SK-N-SH (cell line): ENCODE results near the gene NSUN5. TPM values are rescaled to one million over a fixed set of nuclear protein-coding genes. Genes with fewer than 3 reads are reported as not detected.

Source experiments
- CTCF ChIA-PET: fragments of 300-600, 350-600 bp; formaldehyde crosslinking; extraction: SDS; loops from one replicate; lab custom pipeline; 2021; lab: Yijun Ruan, JAX
- POLR2A ChIA-PET: fragments of 350-600 bp; sonication (Branson Sonifier 250); formaldehyde crosslinking; extraction: SDS; loops from one replicate; lab custom pipeline; 2020; ENCODE audit warnings: antibody characterized with exemption, inconsistent platforms; lab: Yijun Ruan, JAX
- DNase-seq: peaks from one replicate; pipeline ENCODE4 v3.0.0; 2012
- H2AFZ ChIP-seq: fragments of 200-600 bp; sonication (generic); 2 replicates; pipeline ENCODE4 v1.8.1; 2016; ENCODE audit warnings: antibody characterized with exemption, mild to moderate bottlenecking, low read depth
- H3F3A ChIP-seq: fragments of 200-600 bp; sonication (generic); replicated peaks from 2 replicates; pipeline ENCODE3; 2016; ENCODE audit warnings: antibody characterized with exemption, mild to moderate bottlenecking; ENCODE audit not compliant: insufficient read depth
- H3K27ac ChIP-seq, 2 experiments: fragments of 200-500 bp in 1 of 2; fragments of 200-600 bp in 1 of 2; sonication (Bioruptor generic) in 1 of 2; sonication (generic), shearing (Covaris generic) in 1 of 2; 2 replicates each; pipeline versions ENCODE4 v1.5.1 to v1.6.1; 2014 to 2016; ENCODE audit warnings: low read depth in 2 of 2, inconsistent platforms in 1 of 2, low read length in 1 of 2, mild to moderate bottlenecking in 1 of 2, mixed read lengths in 1 of 2
- H3K27me3 ChIP-seq: fragments of 200-600 bp; sonication (generic), shearing (Covaris generic); 2 replicates; pipeline ENCODE4 v1.6.1; 2016; ENCODE audit warnings: mixed run types; ENCODE audit not compliant: insufficient read depth
- H3K36me3 ChIP-seq, 2 experiments: fragments of 200-500 bp in 1 of 2; fragments of 200-600 bp in 1 of 2; sonication (Bioruptor generic) in 1 of 2; sonication (generic) in 1 of 2; replicated peaks in 1 of 2; 2 replicates each; pipeline versions ENCODE3 to v1.5.1; 2014 to 2016; ENCODE audit warnings: low read length in 1 of 2, mild to moderate bottlenecking in 1 of 2; ENCODE audit not compliant: insufficient read depth in 2 of 2, control insufficient read depth in 1 of 2
- H3K4me1 ChIP-seq, 2 experiments: fragments of 200-500 bp in 1 of 2; fragments of 200-600 bp in 1 of 2; sonication (Bioruptor generic) in 1 of 2; sonication (generic), shearing (Covaris generic) in 1 of 2; 2 replicates each; pipeline versions ENCODE4 v1.5.1 to v1.6.1; 2014 to 2016; ENCODE audit warnings: low read depth in 1 of 2, low read length in 1 of 2, mixed run types in 1 of 2; ENCODE audit not compliant: insufficient read depth in 2 of 2, control insufficient read depth in 1 of 2
- H3K4me2 ChIP-seq: fragments of 200-600 bp; sonication (generic), shearing (Covaris generic); 2 replicates; pipeline ENCODE4 v1.6.1; 2017; ENCODE audit warnings: mixed run types
- H3K4me3 ChIP-seq, 2 experiments: fragments of 200-500 bp in 1 of 2; fragments of 200-600 bp in 1 of 2; sonication (Bioruptor generic) in 1 of 2; sonication (generic), shearing (Covaris generic) in 1 of 2; 2 replicates each; pipeline versions ENCODE4 v1.5.1 to v1.8.1; 2014 to 2016; ENCODE audit warnings: low read depth in 2 of 2, inconsistent platforms in 1 of 2, low read length in 1 of 2, mild to moderate bottlenecking in 1 of 2, mixed read lengths in 1 of 2, moderate library complexity in 1 of 2
- H3K79me2 ChIP-seq: fragments of 200-600 bp; sonication (generic); 2 replicates; pipeline ENCODE4 v1.8.1; 2017; ENCODE audit warnings: mild to moderate bottlenecking; ENCODE audit not compliant: insufficient read depth
- H3K9ac ChIP-seq: fragments of 200-600 bp; sonication (generic); 2 replicates; pipeline ENCODE4 v1.6.1; 2017; ENCODE audit warnings: mixed run types
- H3K9me2 ChIP-seq: fragments of 200-600 bp; sonication (generic); 2 replicates; pipeline ENCODE4 v1.6.1; 2017; ENCODE audit warnings: mixed run types
- H3K9me3 ChIP-seq: fragments of 200-600 bp; sonication (generic); 2 replicates; pipeline ENCODE4 v1.6.1; 2017; ENCODE audit warnings: mixed run types, mild to moderate bottlenecking, moderate library complexity
- H4K20me1 ChIP-seq: fragments of 200-600 bp; sonication (generic); 2 replicates; pipeline ENCODE4 v1.6.1; 2017; ENCODE audit warnings: mild to moderate bottlenecking, mixed run types; ENCODE audit not compliant: insufficient read depth
- CHD2 ChIP-seq: fragments of 150-350 bp; IDR thresholded peaks from 2 replicates; pipeline ENCODE4 v1.6.1; 2018; ENCODE audit warnings: low read length; ENCODE audit not compliant: partially characterized antibody
- ELF1 ChIP-seq: IDR thresholded peaks from 2 replicates; pipeline ENCODE4 v1.4.0; 2012
- EZH2phosphoT487 ChIP-seq: fragments of 200-600 bp; sonication (generic); IDR thresholded peaks from 2 replicates; pipeline ENCODE4 v1.6.1; 2017; ENCODE audit warnings: low read depth, mixed run types, mild to moderate bottlenecking, antibody characterized with exemption, moderate library complexity, borderline replicate concordance
- FOSL2 ChIP-seq: IDR thresholded peaks from 2 replicates; pipeline ENCODE4 v1.4.0; 2012; ENCODE audit warnings: low read depth, mild to moderate bottlenecking, moderate library complexity, borderline replicate concordance
- FOXJ3 ChIP-seq: sonication (generic); formaldehyde crosslinking; IDR thresholded peaks from 2 replicates; pipeline ENCODE4 v1.5.1; 2020; ENCODE audit warnings: mild to moderate bottlenecking, missing genetic modification reagents
- FOXM1 ChIP-seq: IDR thresholded peaks from 2 replicates; pipeline ENCODE4 v1.4.0; 2012; ENCODE audit warnings: low read depth, mild to moderate bottlenecking
- GABPA ChIP-seq: IDR thresholded peaks from 2 replicates; pipeline ENCODE4 v1.4.0; 2012; ENCODE audit warnings: low read depth, mild to moderate bottlenecking
- GATA2 ChIP-seq: sonication (generic); formaldehyde crosslinking; IDR thresholded peaks from 2 replicates; pipeline ENCODE4 v1.5.0; 2020; ENCODE audit warnings: mild to moderate bottlenecking, missing genetic modification reagents
- JUND ChIP-seq: IDR thresholded peaks from 2 replicates; pipeline ENCODE4 v1.4.0; 2012
- MEF2A ChIP-seq: IDR thresholded peaks from 2 replicates; pipeline ENCODE4 v1.4.0; 2012; ENCODE audit warnings: low read depth, borderline replicate concordance
- POLR2AphosphoS5 ChIP-seq: IDR thresholded peaks from 2 replicates; pipeline ENCODE4 v1.6.1; 2012; ENCODE audit warnings: low read depth, low read length
- RAD21 ChIP-seq: IDR thresholded peaks from 2 replicates; pipeline ENCODE4 v1.6.1; 2012; ENCODE audit warnings: mild to moderate bottlenecking, low read length
- RCOR1 ChIP-seq: fragments of 150-350 bp; IDR thresholded peaks from 2 replicates; pipeline ENCODE4 v1.6.1; 2017; ENCODE audit warnings: antibody characterized with exemption, low read length
- RFX5 ChIP-seq: IDR thresholded peaks from 2 replicates; pipeline ENCODE4 v1.6.1; 2012; ENCODE audit warnings: mild to moderate bottlenecking, improper control_type of control experiment, low read length
- SIN3A ChIP-seq: IDR thresholded peaks from 2 replicates; pipeline ENCODE4 v1.6.1; 2012; ENCODE audit warnings: low read depth, mild to moderate bottlenecking, low read length, moderate library complexity, borderline replicate concordance
- SMC3 ChIP-seq: IDR thresholded peaks from 2 replicates; pipeline ENCODE4 v1.6.1; 2012; ENCODE audit warnings: low read depth, low read length, improper control_type of control experiment
- TAF1 ChIP-seq: IDR thresholded peaks from 2 replicates; pipeline ENCODE4 v1.6.1; 2012; ENCODE audit warnings: low read depth, mild to moderate bottlenecking, low read length, moderate library complexity, borderline replicate concordance
- TCF12 ChIP-seq: IDR thresholded peaks from 2 replicates; pipeline ENCODE4 v1.4.0; 2012
- YY1 ChIP-seq: IDR thresholded peaks from 2 replicates; pipeline ENCODE4 v1.4.0; 2012; ENCODE audit warnings: low read depth, mild to moderate bottlenecking
- WGBS: methylation state at CpG from one replicate; pipeline ENCODE4 v1.1.6; 2017; ENCODE audit warnings: low lambda C conversion rate; 5-methylcytosine and 5-hydroxymethylcytosine counted together
- polyA plus RNA-seq, 3 experiments: library from polyadenylated mRNA; depleted of rRNA; stranded (reverse); fragments of >200 nt; gene quantifications; 2 replicates each; pipeline ENCODE4 v1.2.3, GENCODE V29; 2012
- TF ChIP-seq, protein P1 (sequence below): IDR thresholded peaks from 2 replicates; pipeline ENCODE4; 2012
- TF ChIP-seq, protein P2 (sequence below): fragments of 200-600 bp; sonication (generic); IDR thresholded peaks from 2 replicates; pipeline ENCODE4 v1.6.1; 2017; ENCODE audit warnings: antibody characterized with exemption, mild to moderate bottlenecking, moderate library complexity
- TF ChIP-seq, protein P3 (sequence below): fragments of 150-350 bp; IDR thresholded peaks from 2 replicates; pipeline ENCODE4 v1.6.1; 2017; ENCODE audit warnings: antibody characterized with exemption, low read length, low read depth, borderline replicate concordance
- TF ChIP-seq, protein P4 (sequence below): fragments of 150-350 bp; IDR thresholded peaks from 2 replicates; pipeline ENCODE4 v1.6.1; 2016; ENCODE audit warnings: mild to moderate bottlenecking, low read depth, low read length
- TF ChIP-seq, protein P5 (sequence below): IDR thresholded peaks from 2 replicates; pipeline ENCODE4 v1.4.0; 2012; ENCODE audit warnings: low read depth
- TF ChIP-seq, protein P6 (sequence below): IDR thresholded peaks from 2 replicates; pipeline ENCODE4 v1.6.1; 2012; ENCODE audit warnings: mild to moderate bottlenecking, low read depth, low read length, moderate library complexity

NSUN5 gene
- 59.2 and 60.0 TPM in 2 replicates for polyA plus RNA-seq (2012; rRNA removed)
- 24.2 and 35.6 TPM in 2 replicates for polyA plus RNA-seq (2012; cell fraction: cytosol; rRNA removed)
- polyA plus RNA-seq (2012; cell fraction: nucleus; rRNA removed): 143 and 155 TPM in 2 replicates

DNA sequence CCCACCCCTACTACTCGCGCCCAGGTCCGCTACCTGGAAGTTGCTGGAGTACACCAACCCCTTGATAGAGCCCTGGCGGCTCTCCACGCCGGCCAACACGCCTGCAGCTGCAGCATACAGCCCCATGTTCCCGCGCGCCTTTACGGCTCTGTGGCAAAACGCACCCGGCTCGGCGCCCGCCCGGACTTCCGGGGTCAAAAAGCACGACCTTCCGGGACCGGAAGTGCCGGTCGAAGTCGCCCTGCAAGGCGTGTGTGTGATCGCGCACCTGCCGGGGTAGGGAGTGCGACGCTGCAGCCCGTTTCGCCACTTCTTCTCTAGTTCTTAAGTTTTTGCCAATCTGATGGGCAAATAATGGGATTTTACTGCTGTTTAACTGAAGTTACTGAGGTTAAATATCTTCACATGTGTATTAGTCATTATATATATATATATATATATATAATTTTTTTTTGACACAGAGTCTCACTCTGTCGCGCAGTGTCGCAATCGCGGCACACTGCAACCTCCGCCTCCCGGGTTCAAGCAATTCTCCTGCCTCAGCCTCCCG is at the start of gene NSUN5:
Gene NSUN5, minus strand, starts transcription at position 162 of the 550 bp plus-strand sequence. Its CDS starts 36 bp downstream, at position 126.
- H3K4me2 ChIP-seq: peak within 1 kb of the TSS; percentile 94
- H3K9me2 ChIP-seq: no peaks in the 10 kb centered on the region
- ChIA-PET CTCF (interaction anchor here (1.0 to 2.8 kb wide), 3 partner anchors 11 to 143 kb away, joined by 3 to 8 read pairs (median 5); no protein-coding TSS in a partner anchor), POLR2A (no interaction called here)
- H2AFZ ChIP-seq: peak within 1 kb of the TSS; percentile 81
- peaks cover 0 to 13% of the 10 kb centered on the region in 2 experiments; a peak in 1 of 4 replicates for H3K4me1 ChIP-seq
- no peaks in the 10 kb centered on the region for H4K20me1 ChIP-seq
- H3K79me2 ChIP-seq: peaks cover 33% of the 10 kb centered on the region; the same call in 1 of the 2 replicates
- peak within 1 kb of the TSS; percentile 69 to 98 for H3K4me3 ChIP-seq
- peaks cover 10 to 16% of the 10 kb centered on the region in 2 experiments for H3K36me3 ChIP-seq
- peak within 1 kb of the TSS; percentile 61 for H3K9ac ChIP-seq
- WGBS: 13% methylated on average over 23 of the region's 40 CpGs
- no peaks in the 10 kb centered on the region for H3K9me3 ChIP-seq
- peak; percentile 98 for DNase-seq
- H3K27me3 ChIP-seq: no peaks in the 10 kb centered on the region
- no peaks in the 10 kb centered on the region for H3F3A ChIP-seq
- H3K27ac ChIP-seq: peak within 1 kb of the TSS; percentile 26 to 62; a peak in 3 of 4 replicates
- TF ChIP-seq GABPA (peak; percentile 98), EZH2phosphoT487 (no peak), TCF12 (no peak; the same call in 1 of the 2 replicates), SMC3 (no peak), POLR2AphosphoS5 (peak; percentile 95), FOSL2 (no peak), RCOR1 (peak; percentile 79), SIN3A (peak; percentile 91; the same call in 1 of the 2 replicates), JUND (no peak), TAF1 (peak; percentile 79), RAD21 (no peak), YY1 (peak; percentile 80), RFX5 (no peak), MEF2A (no peak), GATA2 (CRISPR knock-in tag) (no peak), ELF1 (peak; percentile 99), FOXM1 (no peak), FOXJ3 (CRISPR knock-in tag) (peak; percentile 32; the same call in 1 of the 2 replicates), CHD2 (peak; percentile 84)
- TF ChIP-seq, protein P1, sequence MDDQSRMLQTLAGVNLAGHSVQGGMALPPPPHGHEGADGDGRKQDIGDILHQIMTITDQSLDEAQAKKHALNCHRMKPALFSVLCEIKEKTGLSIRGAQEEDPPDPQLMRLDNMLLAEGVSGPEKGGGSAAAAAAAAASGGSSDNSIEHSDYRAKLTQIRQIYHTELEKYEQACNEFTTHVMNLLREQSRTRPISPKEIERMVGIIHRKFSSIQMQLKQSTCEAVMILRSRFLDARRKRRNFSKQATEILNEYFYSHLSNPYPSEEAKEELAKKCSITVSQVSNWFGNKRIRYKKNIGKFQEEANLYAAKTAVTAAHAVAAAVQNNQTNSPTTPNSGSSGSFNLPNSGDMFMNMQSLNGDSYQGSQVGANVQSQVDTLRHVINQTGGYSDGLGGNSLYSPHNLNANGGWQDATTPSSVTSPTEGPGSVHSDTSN: no peak; the same call in 1 of the 2 replicates
- TF ChIP-seq, protein P2, sequence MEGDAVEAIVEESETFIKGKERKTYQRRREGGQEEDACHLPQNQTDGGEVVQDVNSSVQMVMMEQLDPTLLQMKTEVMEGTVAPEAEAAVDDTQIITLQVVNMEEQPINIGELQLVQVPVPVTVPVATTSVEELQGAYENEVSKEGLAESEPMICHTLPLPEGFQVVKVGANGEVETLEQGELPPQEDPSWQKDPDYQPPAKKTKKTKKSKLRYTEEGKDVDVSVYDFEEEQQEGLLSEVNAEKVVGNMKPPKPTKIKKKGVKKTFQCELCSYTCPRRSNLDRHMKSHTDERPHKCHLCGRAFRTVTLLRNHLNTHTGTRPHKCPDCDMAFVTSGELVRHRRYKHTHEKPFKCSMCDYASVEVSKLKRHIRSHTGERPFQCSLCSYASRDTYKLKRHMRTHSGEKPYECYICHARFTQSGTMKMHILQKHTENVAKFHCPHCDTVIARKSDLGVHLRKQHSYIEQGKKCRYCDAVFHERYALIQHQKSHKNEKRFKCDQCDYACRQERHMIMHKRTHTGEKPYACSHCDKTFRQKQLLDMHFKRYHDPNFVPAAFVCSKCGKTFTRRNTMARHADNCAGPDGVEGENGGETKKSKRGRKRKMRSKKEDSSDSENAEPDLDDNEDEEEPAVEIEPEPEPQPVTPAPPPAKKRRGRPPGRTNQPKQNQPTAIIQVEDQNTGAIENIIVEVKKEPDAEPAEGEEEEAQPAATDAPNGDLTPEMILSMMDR: no peak
- TF ChIP-seq, protein P3, sequence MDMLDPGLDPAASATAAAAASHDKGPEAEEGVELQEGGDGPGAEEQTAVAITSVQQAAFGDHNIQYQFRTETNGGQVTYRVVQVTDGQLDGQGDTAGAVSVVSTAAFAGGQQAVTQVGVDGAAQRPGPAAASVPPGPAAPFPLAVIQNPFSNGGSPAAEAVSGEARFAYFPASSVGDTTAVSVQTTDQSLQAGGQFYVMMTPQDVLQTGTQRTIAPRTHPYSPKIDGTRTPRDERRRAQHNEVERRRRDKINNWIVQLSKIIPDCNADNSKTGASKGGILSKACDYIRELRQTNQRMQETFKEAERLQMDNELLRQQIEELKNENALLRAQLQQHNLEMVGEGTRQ: no peak
- TF ChIP-seq, protein P4, sequence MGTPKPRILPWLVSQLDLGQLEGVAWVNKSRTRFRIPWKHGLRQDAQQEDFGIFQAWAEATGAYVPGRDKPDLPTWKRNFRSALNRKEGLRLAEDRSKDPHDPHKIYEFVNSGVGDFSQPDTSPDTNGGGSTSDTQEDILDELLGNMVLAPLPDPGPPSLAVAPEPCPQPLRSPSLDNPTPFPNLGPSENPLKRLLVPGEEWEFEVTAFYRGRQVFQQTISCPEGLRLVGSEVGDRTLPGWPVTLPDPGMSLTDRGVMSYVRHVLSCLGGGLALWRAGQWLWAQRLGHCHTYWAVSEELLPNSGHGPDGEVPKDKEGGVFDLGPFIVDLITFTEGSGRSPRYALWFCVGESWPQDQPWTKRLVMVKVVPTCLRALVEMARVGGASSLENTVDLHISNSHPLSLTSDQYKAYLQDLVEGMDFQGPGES: no peak
- TF ChIP-seq, protein P5, sequence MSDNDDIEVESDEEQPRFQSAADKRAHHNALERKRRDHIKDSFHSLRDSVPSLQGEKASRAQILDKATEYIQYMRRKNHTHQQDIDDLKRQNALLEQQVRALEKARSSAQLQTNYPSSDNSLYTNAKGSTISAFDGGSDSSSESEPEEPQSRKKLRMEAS: peak; percentile 100
- TF ChIP-seq, protein P6, sequence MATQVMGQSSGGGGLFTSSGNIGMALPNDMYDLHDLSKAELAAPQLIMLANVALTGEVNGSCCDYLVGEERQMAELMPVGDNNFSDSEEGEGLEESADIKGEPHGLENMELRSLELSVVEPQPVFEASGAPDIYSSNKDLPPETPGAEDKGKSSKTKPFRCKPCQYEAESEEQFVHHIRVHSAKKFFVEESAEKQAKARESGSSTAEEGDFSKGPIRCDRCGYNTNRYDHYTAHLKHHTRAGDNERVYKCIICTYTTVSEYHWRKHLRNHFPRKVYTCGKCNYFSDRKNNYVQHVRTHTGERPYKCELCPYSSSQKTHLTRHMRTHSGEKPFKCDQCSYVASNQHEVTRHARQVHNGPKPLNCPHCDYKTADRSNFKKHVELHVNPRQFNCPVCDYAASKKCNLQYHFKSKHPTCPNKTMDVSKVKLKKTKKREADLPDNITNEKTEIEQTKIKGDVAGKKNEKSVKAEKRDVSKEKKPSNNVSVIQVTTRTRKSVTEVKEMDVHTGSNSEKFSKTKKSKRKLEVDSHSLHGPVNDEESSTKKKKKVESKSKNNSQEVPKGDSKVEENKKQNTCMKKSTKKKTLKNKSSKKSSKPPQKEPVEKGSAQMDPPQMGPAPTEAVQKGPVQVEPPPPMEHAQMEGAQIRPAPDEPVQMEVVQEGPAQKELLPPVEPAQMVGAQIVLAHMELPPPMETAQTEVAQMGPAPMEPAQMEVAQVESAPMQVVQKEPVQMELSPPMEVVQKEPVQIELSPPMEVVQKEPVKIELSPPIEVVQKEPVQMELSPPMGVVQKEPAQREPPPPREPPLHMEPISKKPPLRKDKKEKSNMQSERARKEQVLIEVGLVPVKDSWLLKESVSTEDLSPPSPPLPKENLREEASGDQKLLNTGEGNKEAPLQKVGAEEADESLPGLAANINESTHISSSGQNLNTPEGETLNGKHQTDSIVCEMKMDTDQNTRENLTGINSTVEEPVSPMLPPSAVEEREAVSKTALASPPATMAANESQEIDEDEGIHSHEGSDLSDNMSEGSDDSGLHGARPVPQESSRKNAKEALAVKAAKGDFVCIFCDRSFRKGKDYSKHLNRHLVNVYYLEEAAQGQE: peak; percentile 47; the same call in 1 of the 2 replicates
